OCI-LY3 (cell line): Measurements from ENCODE around the gene C1orf105.
A peak's percentile ranks its signal among the peaks of the same experiment; 100 is the strongest.

Experiments
- H2AFZ ChIP-seq: fragments of 200-600, 300-600 bp; shearing (Covaris generic); 2 replicates; pipeline ENCODE4 v1.6.0; 2014; ENCODE audit warnings: antibody characterized with exemption, low read depth, low read length
- H3K27ac ChIP-seq: fragments of 200-600, 300-600 bp; sonication (generic); 2 replicates; pipeline ENCODE4 v1.5.1; 2014; ENCODE audit warnings: mild to moderate bottlenecking, low read length, moderate library complexity, mixed read lengths
- H3K27me3 ChIP-seq: fragments of 200-600, 300-600 bp; sonication (generic); 2 replicates; pipeline ENCODE4 v1.6.1; 2014; ENCODE audit warnings: low read depth, low read length, mixed read lengths
- H3K36me3 ChIP-seq: fragments of 200-600, 300-600 bp; sonication (generic); replicated peaks from 2 replicates; pipeline ENCODE3; 2014; ENCODE audit warnings: low read depth, low read length, mixed read lengths
- H3K4me1 ChIP-seq: fragments of 300-600, 200-600 bp; sonication (generic); 2 replicates; pipeline ENCODE4 v1.6.1; 2014; ENCODE audit warnings: low read length, mixed read lengths
- H3K4me2 ChIP-seq: fragments of 200-600, 300-600 bp; sonication (generic); 2 replicates; pipeline ENCODE4 v1.6.1; 2014; ENCODE audit warnings: low read length, mixed read lengths
- H3K4me3 ChIP-seq: fragments of 300-600, 200-600 bp; sonication (generic); 2 replicates; pipeline ENCODE4 v1.5.1; 2014; ENCODE audit warnings: antibody characterized with exemption, mild to moderate bottlenecking, low read length, moderate library complexity
- H3K79me2 ChIP-seq: fragments of 300-600, 200-600 bp; shearing (Covaris generic); 2 replicates; pipeline ENCODE4 v1.6.1; 2014; ENCODE audit warnings: mild to moderate bottlenecking, low read length, mixed read lengths
- H3K9ac ChIP-seq: fragments of 300-600, 200-600 bp; shearing (Covaris generic); 2 replicates; pipeline ENCODE4 v1.6.0; 2014; ENCODE audit warnings: mild to moderate bottlenecking, low read length, moderate library complexity
- H3K9me3 ChIP-seq: fragments of 200-600, 300-600 bp; shearing (Covaris generic); 2 replicates; pipeline ENCODE4 v1.6.1; 2014; ENCODE audit warnings: low read length, mixed read lengths; ENCODE audit not compliant: insufficient read depth
- H4K20me1 ChIP-seq: fragments of 200-600, 300-600 bp; sonication (generic); 2 replicates; pipeline ENCODE4 v1.6.1; 2016; ENCODE audit warnings: low read length, mixed read lengths; ENCODE audit not compliant: insufficient read depth
- EZH2phosphoT487 ChIP-seq: fragments of 200-600 bp; shearing (Covaris generic); IDR thresholded peaks from 2 replicates; pipeline ENCODE4 v1.6.1; 2018; ENCODE audit warnings: antibody characterized with exemption, mixed run types, low read depth
- TF ChIP-seq, protein P1 (sequence below): fragments of 200-600, 300-600 bp; sonication (generic); IDR thresholded peaks from 2 replicates; pipeline ENCODE4 v1.5.1; 2014; ENCODE audit warnings: antibody characterized with exemption, low read length, low read depth

Gene C1orf105

DNA sequence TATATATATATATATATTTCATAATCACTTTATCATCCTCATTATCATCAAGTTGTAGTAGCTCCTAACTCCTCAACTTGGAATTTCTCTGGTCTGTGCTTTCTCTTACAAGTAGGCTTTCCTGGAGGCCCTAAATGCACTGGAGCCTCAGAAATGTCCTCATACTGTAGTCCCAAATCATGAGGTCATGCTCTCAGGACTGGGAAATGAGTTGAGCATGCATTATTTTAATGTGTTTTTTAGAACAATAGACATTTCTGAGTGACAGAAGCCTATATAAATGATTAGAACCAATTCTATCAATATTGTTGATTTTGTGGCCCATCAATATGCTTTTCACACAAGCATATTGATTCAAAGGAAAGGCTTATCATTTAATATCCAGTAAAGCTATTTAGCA lies 42.9 kb upstream of the C1orf105 start:
- Histone ChIP-seq H3K36me3 (peaks cover 6% of the 10 kb centered on the region), H3K4me1 (peaks cover 45% of the 10 kb centered on the region), H3K9ac (no peak overlapping the region), H3K79me2 (no peaks in the 10 kb centered on the region), H3K9me3 (no peaks in the 10 kb centered on the region), H3K27ac (no peak overlapping the region), H4K20me1 (no peaks in the 10 kb centered on the region), H3K4me3 (no peak overlapping the region), H2AFZ (no peak overlapping the region), H3K27me3 (no peaks in the 10 kb centered on the region), H3K4me2 (no peak overlapping the region)
- TF ChIP-seq, protein P1, sequence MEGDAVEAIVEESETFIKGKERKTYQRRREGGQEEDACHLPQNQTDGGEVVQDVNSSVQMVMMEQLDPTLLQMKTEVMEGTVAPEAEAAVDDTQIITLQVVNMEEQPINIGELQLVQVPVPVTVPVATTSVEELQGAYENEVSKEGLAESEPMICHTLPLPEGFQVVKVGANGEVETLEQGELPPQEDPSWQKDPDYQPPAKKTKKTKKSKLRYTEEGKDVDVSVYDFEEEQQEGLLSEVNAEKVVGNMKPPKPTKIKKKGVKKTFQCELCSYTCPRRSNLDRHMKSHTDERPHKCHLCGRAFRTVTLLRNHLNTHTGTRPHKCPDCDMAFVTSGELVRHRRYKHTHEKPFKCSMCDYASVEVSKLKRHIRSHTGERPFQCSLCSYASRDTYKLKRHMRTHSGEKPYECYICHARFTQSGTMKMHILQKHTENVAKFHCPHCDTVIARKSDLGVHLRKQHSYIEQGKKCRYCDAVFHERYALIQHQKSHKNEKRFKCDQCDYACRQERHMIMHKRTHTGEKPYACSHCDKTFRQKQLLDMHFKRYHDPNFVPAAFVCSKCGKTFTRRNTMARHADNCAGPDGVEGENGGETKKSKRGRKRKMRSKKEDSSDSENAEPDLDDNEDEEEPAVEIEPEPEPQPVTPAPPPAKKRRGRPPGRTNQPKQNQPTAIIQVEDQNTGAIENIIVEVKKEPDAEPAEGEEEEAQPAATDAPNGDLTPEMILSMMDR = no peak
- TF ChIP-seq EZH2phosphoT487 = no peak

DNA sequence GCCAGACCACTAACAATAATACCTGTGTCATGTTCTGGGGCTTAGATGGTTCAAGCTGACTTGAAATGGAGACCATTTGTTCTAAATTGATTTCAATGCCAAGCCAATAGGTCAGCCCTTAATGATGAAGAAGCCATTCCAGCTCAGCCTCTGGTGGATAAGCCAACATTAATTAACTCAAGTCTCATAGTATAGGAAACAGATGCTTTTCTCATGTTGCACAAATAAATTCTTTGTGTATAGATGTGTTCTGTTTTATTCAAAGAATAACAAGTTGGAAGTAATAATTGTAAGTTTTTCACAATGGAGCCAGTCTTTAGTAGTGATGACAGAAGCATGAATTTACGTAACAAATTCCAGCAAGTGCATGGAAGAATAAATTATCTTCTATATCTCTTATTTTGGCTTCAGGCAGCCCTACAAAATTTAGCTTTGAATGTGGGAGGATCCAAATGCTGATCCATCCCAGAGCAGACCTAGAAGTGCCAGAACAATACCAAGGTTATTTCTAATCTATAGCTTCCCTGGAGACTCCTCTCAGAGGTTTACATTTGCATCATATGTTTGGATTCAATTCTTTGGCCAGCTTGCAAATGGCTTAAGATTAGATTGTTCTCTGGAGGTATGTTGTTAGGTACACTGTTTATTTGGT lies 42.2 kb upstream of the C1orf105 start:
- Histone ChIP-seq H3K27ac (no peak overlapping the region), H3K79me2 (no peaks in the 10 kb centered on the region), H3K36me3 (peaks cover 6% of the 10 kb centered on the region), H3K4me2 (no peak overlapping the region), H3K27me3 (no peaks in the 10 kb centered on the region), H2AFZ (no peak overlapping the region), H3K9me3 (no peaks in the 10 kb centered on the region), H3K4me3 (no peak overlapping the region), H3K4me1 (peaks cover 51% of the 10 kb centered on the region), H4K20me1 (no peaks in the 10 kb centered on the region), H3K9ac (no peak overlapping the region)
- TF ChIP-seq EZH2phosphoT487 = no peak

DNA sequence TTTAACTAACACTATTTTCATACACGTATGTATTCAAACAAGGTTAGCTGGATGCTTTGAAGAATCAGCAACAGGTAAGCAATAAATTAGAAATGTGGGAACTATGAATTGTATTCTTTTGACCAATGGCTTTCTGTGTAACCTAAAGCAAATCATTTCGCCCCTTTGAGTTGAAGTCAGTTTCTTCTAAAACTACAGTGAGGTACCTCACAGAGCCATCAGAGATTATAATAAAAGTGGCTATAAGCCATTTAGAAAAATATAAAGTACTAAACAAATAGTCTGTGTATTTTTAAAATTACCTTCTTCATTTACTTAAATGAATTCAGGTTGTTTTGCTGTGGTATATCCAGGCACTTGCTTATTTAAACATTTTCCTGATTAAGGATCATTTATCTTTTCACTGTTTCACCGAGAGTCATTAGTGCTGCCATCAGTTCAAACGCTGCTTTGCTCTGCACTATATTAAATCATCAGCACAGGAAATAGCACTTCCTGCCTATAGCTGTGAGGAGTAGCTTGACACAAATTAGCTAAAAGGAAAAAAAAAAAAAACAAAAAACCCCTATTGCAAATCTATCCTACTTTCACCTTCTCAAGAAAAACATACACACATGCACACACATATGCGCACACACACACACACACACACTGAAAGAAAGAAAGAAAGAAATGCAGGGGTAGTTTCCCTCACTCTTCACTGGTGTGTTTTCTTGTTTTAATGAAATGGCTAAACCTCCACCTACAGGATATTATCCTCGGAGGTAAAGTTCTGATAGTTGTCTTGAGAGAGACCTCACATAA lies 39.8 kb upstream of the C1orf105 start:
- H3K36me3 ChIP-seq = peaks cover 6% of the 10 kb centered on the region
- H3K4me1 ChIP-seq = peaks cover 63% of the 10 kb centered on the region
- peak overlapping the region; percentile 50 for H3K4me3 ChIP-seq
- peak overlapping the region; percentile 66 for H3K4me2 ChIP-seq
- peak overlapping the region; percentile 72 for H3K9ac ChIP-seq
- TF ChIP-seq, protein P1 = peak; percentile 41
- no peak for TF ChIP-seq EZH2phosphoT487
- H4K20me1 ChIP-seq = no peaks in the 10 kb centered on the region
- no peaks in the 10 kb centered on the region for H3K79me2 ChIP-seq
- no peaks in the 10 kb centered on the region for H3K27me3 ChIP-seq
- H3K27ac ChIP-seq = peak overlapping the region; percentile 87
- no peaks in the 10 kb centered on the region for H3K9me3 ChIP-seq
- peak overlapping the region; percentile 35 for H2AFZ ChIP-seq

DNA sequence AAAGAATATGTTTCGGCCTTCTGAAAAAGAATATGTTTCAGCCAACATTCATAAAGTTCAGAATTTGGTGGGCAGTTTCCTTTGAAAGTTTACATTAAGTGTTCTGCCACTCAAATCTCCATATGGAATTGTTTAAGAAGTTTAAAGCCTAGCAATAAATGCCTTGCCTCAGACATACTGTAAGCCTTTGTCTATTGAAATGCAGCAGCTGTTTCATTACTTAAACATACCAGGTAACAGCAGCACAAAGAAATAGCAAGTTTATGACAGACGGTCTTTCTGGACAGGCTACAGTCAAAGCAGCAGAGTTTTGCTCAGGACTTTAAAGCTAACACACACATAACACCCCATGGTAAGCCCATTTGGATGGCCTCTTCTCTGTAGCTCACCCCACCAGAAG lies 38.5 kb upstream of the C1orf105 start:
- Histone ChIP-seq H3K27me3 (no peaks in the 10 kb centered on the region), H3K36me3 (peaks cover 6% of the 10 kb centered on the region), H3K4me3 (no peak overlapping the region), H3K79me2 (no peaks in the 10 kb centered on the region), H3K4me2 (peak overlapping the region; percentile 26; the same call in 1 of the 2 replicates), H3K4me1 (peaks cover 54% of the 10 kb centered on the region), H3K27ac (peak overlapping the region; percentile 87), H2AFZ (0 out of 2 replicates have a peak overlapping the region, but pooled peaks have one; percentile 1), H4K20me1 (no peaks in the 10 kb centered on the region), H3K9ac (peak overlapping the region; percentile 72), H3K9me3 (no peaks in the 10 kb centered on the region)
- no peak for TF ChIP-seq EZH2phosphoT487
- TF ChIP-seq, protein P1 = no peak
